ENCODE results near the gene GPR33. TPM values are rescaled to one million over a fixed set of nuclear protein-coding genes. Genes with fewer than 3 reads are reported as not detected.

The GPR33 gene
- total and polyA plus RNA-seq, 2 of the 8 experiments (the other 6 are each of a cell fraction or from before 2014, with no cell fraction given): not detected

DNA sequence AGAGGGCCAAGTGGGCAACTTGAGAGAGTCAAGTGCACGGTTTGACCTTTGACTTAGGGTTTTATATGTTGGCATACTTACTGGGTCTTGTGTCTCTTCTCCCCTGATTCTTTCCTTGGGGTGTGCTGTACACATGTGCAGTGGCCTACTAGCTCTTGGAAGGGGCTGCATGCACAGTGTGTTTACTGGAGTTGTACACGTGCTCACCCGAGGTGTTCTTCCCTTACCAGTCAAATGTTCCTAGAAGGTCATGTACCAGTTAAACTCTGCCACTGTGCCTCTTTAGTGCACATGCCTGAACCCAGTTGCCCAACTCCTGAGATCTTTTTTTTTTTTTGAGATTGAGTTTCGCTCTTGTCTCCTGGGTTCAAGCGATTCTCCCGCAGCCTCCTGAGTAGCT, 21.3 kb downstream of the GPR33 start (continued):
- TF ChIP-seq RNF2 (IDR thresholded peaks at IDR 0.05; ENCODE audit: borderline replicate concordance, low read depth, low read length, missing control alignments, poor library complexity, severe bottlenecking) (no peak), JUND (IDR thresholded peaks at IDR 0.05; ENCODE audit: low read length) (no peak), KDM1A (IDR thresholded peaks at IDR 0.05; ENCODE audit: borderline replicate concordance, low read length) (no peak), YY1 (IDR thresholded peaks at IDR 0.05; ENCODE audit: low read depth, low read length) (no peak), SP4 (IDR thresholded peaks at IDR 0.05; ENCODE audit: low read length) (no peak), CHD2 (IDR thresholded peaks at IDR 0.05; ENCODE audit: low read length) (no peak), RXRA (IDR thresholded peaks at IDR 0.05; ENCODE audit: insufficient read depth, low read depth, low read length) (no peak)

Measured in H1 (cell line).